Measurements from ENCODE around the gene EML4.

EML4 gene

DNA sequence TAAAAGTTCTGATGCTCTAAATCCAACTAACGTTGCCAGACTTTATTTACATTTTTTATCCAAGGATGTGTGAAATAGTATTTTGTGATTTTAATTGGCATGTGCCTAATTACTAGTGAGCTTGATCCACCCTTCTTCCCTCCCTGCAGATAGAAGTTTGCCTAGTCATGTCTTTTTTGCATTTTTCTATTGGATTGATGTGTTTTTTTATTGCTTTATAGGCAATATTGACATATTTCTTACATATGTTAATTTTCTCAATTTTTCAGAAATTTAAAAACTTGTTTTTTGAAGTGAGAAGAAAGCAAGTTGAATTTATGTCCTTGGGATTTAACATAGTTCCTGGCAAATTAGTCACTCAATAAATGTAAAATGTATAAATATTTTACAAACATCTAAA, 56.4 kb downstream of the EML4 start:
- DNase-seq (ENCODE audit: low read depth), result no peak

GRCh38 chr2:42227491-42227890, 58.3 kb downstream of the EML4 start:
- DNase-seq (ENCODE audit: low read depth), result no peak

- DNase-seq (ENCODE audit: low read depth), result no peak
These were observed 58.9 kb downstream of the EML4 start for GRCh38 chr2:42228101-42228500.

DNA sequence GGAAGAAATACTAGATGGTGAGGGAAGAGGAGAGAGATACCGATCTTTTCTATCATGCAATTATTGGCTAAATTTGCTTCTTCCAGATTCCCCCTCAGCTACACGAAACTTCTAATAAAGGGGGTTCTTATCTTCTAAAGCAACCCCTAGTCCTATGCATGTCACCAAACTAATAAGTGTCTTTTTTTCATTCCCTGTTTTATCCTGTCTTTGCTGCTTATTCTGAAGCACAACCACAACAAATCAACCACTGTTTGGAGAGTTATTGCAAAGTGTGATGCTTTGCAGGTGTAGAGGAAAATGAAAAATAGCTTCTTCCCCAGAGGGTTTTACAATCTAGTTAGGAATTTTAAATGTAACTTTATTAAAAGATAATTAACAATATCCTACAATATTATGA, 60.8 kb downstream of the EML4 start:
- no peak for DNase-seq (ENCODE audit: low read depth)

- no peak for DNase-seq (ENCODE audit: low read depth)
These were observed 61.7 kb downstream of the EML4 start for GRCh38 chr2:42230891-42231290.

- no peak for DNase-seq (ENCODE audit: low read depth)
These were observed 62.9 kb downstream of the EML4 start for GRCh38 chr2:42232024-42232423.

DNA sequence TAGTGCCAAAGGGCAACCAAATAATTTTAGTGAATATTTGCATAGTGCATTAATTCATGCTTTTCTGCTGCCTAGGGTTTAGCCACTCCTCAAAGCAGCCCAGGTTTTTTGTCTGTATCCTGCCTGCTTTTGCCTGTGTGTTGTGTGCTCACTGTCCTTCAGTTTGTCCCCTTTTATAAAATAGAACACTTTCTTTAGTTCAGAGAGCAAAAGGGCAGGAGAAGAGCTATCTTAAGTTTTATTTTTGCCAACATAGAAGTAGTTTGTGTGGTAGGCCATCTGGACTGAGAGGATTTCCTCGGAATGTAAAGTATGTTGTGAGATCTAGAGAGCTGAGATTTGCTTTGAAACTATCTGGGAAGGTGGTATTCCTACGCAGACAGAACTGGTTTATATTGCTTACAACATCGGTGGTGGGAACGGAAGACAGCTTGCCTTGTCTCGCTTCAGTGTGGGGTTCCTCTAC, 64.9 kb downstream of the EML4 start:
- no peak for DNase-seq (ENCODE audit: low read depth)

- DNase-seq (ENCODE audit: low read depth), result no peak
These were observed 67.8 kb downstream of the EML4 start for GRCh38 chr2:42236911-42237310.

- peak; percentile 7 for DNase-seq (ENCODE audit: low read depth)
These were observed 69.6 kb downstream of the EML4 start for GRCh38 chr2:42238644-42239288.

DNA sequence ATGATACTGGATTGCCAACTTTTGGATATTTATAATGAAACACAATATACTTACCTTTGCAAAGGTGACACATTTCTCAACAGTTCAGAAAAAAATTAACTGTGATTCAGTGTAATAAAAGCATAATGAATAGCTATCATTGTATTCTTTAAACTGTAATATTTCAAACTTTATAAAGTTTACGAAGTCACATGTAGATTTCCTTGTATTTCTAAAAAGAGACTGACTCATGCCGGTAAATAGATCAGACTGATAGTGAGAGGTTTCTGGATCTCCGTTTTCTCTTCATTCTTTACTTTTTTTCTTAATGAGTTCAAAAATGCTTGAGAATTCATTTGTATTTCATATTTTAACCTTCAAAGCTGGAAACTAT, 70.1 kb downstream of the EML4 start:
- no peak for DNase-seq (ENCODE audit: low read depth)

DNA sequence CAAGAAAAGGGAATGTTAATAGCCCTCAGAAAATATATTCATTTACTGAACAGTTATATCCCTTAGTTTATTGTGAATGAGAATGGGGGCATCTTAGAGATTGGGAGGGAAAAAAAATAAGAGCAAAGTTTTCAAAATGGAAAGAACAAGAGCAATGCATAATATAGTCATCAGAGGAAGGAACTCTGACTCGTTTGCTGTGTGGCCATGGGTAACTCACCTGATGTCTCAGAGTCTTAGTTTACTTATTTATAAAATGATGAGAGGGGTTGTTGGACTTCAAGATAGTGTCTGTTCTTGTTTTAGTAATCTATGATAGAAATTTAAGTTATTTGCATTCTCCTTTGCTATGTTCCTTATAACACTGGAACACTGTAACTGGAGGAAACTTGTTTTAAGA, 70.7 kb downstream of the EML4 start:
- no peak for DNase-seq (ENCODE audit: low read depth)

GRCh38 chr2:42241517-42241916, 72.4 kb downstream of the EML4 start:
- no peak for DNase-seq (ENCODE audit: low read depth)

DNA sequence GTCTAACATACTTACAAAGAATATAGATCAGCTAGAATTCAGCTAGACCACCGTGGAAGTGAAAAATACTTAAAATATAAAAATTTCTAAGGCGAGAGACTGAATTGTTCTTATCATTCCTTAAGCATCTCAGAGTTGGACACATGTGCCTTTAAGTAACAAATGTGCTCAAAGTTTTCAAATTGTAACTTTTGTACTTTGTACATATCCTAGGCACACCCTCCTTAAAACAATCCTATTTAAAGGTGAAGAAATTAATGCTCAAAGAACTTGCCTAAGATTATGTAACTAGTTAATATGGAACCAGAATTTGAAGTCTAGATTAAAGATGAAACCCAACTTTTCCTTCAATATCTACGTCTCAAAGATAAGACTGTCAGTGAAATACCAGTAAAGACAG, 74.1 kb downstream of the EML4 start:
- DNase-seq (ENCODE audit: low read depth), result no peak

- no peak for DNase-seq (ENCODE audit: low read depth)
These were observed 75.4 kb downstream of the EML4 start for GRCh38 chr2:42244520-42244919.

DNA sequence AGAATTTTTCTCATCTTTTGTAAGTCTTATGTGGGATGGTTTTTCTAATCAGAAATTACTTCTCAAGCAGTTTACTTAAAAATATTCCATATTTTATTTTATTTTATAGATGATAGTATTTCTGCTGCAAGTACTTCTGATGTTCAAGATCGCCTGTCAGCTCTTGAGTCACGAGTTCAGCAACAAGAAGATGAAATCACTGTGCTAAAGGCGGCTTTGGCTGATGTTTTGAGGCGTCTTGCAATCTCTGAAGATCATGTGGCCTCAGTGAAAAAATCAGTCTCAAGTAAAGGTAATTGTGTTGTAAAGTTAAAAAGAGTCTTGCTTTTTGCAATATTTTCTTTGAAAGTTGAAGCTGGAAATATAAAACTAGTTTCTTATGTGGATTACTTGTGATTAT, 76.2 kb downstream of the EML4 start:
- no peak for DNase-seq (ENCODE audit: low read depth)

DNA sequence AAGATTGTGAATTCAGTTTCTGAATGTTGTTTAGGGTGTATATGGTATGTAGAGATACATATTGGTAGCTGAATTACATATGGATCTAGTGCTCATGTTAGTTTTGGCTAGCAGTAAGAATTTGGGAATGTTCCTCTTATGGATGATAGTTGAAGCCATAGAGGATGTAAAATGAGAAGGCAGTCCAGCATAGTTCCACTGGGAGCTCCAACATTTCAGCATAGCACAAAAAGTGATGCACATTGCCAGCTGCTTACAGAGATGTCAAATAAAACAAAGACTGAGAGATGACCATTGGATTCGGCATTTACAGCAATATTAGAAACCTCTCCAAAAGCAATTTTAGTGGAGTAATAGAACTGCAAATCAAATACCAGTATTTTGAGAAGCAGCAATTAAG, 77.4 kb downstream of the EML4 start:
- no peak for DNase-seq (ENCODE audit: low read depth)

DNA sequence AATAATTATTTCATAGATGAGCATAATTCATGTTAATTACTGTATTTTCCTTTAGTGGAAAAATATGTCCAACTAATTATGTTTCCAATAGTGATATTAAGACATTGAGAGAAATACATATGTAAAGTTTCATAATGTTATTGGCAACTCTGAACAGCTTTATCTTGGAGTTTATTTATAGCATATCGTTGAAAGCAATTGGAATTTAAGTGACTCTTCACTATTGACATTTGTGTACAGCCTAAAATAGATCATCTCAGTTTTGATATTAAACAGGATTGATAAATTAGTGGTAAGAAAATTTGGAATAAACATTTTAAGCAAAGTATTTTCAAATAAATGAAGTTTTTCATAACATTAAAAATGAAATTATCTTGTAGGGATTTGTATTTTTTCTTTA, 79.7 kb downstream of the EML4 start:
- DNase-seq (ENCODE audit: low read depth), result no peak

GRCh38 chr2:42249284-42249683, 80.1 kb downstream of the EML4 start:
- no peak for DNase-seq (ENCODE audit: low read depth)

DNA sequence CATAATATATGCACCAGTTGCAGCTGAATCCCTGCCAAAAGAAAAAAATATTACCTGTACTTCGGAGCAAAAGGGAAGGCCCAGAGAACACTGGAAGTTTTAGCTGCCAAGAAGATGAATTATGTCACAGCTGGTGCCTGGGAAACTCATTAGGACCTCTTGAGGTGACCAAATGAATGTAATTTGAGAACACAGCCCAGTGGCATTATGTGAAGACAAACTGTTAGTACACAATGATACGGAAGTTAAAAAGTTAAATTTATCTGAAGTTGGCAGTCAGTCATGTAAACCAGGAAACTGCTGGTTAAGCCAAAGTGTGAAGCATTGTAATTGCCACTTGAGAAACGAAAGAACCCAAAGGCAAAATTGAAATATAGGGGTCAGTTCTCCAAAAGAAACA, 80.7 kb downstream of the EML4 start:
- DNase-seq (ENCODE audit: low read depth), result no peak

DNA sequence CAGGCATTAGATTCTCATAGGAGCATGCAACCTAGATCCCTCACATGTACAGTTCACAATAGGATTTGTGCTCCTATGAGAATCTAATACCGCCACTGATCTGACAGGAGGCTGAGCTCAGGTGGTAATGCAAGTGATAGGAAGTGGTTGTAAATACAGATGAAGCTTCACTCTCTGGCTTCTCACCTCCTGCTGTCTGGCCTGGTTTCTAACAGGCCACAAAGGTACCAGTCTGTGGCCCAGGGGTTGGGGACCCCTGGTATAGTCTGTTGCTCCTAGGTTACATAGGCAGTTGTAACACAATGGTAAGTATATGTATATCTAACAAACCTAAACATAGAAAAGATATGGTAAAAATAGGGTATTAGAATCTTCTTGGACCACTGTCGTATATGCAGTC, 81.8 kb downstream of the EML4 start:
- DNase-seq (ENCODE audit: low read depth), result no peak

GRCh38 chr2:42252464-42252863, 83.3 kb downstream of the EML4 start:
- DNase-seq (ENCODE audit: low read depth), result no peak

DNA sequence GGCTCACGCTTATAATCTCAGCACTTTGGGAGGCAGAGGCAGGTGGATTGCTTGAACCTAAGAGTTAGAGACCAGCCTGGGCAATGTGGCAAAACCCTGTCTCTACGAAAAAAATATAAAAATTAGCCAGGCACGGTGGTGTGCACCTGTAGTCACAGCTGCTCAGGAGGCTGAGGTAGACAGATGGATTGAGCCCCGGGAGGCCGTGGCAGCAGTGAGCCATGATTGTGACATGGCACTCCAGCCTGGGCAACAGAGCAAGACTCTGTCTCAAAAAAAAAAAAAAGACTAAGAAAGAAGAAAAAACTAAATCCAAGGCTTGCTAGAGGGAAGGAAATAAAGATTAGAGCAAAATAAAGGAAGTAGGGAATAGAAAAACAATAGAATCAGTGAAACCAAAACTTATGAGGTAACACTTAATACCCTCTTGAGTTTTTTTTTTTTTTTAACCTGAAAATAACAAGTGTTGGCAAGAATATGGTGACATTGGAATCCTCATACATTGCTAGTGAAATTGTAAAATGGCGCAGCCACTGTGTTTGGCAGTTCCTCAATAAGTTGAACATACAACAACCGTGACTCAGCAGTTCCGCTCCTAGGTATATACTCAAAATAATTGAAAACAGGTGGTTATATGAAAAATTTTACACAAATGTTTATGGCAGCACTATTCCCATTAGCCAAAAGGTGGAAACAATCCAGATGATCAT, 85.2 kb downstream of the EML4 start:
- no peak for DNase-seq (ENCODE audit: low read depth)

DNA sequence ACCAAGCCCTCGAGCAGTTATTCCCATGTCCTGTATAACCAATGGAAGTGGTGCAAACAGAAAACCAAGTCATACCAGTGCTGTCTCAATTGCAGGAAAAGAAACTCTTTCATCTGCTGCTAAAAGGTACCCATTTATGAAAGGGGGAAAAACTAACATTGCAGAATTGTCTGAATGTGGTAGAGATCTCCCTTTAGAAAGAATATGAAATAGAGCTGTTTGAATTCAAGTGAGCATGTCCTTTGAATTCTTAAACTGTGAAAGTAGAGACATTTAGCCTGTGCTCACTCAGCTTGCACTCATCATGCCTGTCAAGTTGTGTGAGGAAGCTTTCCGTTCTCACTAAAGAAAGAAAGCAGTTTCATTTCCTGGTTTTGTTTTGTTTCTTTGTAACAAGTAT, 87.4 kb downstream of the EML4 start:
- no peak for DNase-seq (ENCODE audit: low read depth)

Data from activated T-cell treated with anti-CD3 and anti-CD28 coated beads for 1 hour (primary cell).